ENCODE results near the gene FLRT1.

DNA sequence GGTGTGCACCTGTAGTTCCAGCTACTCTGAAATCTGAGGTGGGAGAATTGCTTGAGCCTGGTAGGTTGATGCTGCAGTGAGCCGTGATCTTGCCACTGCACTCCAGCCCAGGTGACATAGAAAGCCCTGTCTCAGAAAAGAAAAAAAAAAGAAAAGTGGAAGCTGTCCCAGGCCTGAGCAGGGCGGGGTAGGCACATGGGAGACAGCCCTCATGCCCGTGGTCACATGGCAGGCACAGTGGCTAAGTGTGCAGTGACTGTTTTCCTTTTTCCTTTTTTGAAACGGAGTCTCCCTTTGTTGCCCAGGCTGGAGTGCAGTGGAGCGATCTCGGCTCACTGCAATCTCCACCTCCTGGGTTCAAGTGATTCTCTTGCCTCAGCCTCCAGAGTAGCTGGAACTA lies 41.7 kb upstream of the FLRT1 start:
- TF ChIP-seq CTCF (IDR thresholded peaks at IDR 0.05; ENCODE audit: low read depth, low read length, missing input control) (no peak), SP1 (IDR thresholded peaks at IDR 0.05) (no peak), GABPA (IDR thresholded peaks at IDR 0.05 in 1 of 2, conservative IDR thresholded peaks at IDR 0.05 in 1 of 2) (no peak), JUND (IDR thresholded peaks at IDR 0.05) (no peak), RAD21 (IDR thresholded peaks at IDR 0.05) (no peak), TAF1 (conservative IDR thresholded peaks at IDR 0.05) (no peak), RXRA (IDR thresholded peaks at IDR 0.05) (no peak), FOXA1 (IDR thresholded peaks at IDR 0.05) (no peak), YY1 (IDR thresholded peaks at IDR 0.05) (no peak), EGR1 (IDR thresholded peaks at IDR 0.05; ENCODE audit: low read depth in 2 of 2) (no peak)
- TF ChIP-seq, protein P1, sequence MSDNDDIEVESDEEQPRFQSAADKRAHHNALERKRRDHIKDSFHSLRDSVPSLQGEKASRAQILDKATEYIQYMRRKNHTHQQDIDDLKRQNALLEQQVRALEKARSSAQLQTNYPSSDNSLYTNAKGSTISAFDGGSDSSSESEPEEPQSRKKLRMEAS (IDR thresholded peaks at IDR 0.05) = no peak
